ENCODE results near the gene PHF21A. TPM values are rescaled to one million over a fixed set of nuclear protein-coding genes. Genes with fewer than 3 reads are reported as not detected.

The PHF21A gene
- total RNA-seq, 1 experiment from 2014 or later, result 8.2 TPM

DNA sequence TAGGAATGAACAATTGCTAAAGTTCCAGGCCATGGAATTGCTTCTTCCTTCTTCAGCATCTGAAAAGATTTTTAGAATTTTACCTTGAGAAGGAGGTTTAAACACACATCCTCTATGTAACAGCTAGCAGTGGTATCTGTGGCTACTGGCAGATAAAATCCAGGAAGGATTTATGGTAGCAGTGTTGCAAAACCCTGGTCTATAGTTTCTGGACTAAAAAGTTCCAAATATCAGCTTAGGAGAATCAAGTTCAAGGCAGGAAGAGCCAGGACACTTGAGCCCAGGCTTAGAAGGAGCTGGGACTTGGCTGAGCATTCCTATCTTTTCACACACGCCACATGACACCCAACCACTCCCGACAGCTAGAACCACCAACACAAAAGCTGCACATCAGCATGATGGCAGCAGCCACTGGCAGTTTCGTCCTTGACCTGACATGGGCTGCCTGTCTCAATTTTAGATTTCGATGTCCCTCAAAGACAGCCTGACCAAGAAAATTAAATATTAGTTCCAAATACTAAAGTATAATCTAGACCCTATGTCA lies 184.7 kb downstream of the PHF21A start:
- no TSS peak for BruUV-seq (replicated peaks)
- CTCF ChIA-PET, result no interaction called here

GRCh38 chr11:45935349-45936064 lies 185.7 kb downstream of the PHF21A start:
- DNase-seq (no peak), ATAC-seq (no peak)
- CTCF ChIA-PET, result no interaction called here
- Histone ChIP-seq H3K27me3 (ENCODE audit: low read length) (no peaks in the 10 kb centered on the region), H3K4me2 (ENCODE audit: low read length) (no peak overlapping the region), H3K9ac (ENCODE audit: low read length) (no peak overlapping the region), H3K9me3 (ENCODE audit: low read length) (no peaks in the 10 kb centered on the region), H3F3A (ENCODE audit: low read length, unreplicated experiment) (no peaks in the 10 kb centered on the region), H3K4me1 (ENCODE audit: insufficient read depth, low read length) (no peaks in the 10 kb centered on the region), H2AFZ (ENCODE audit: low read length) (no peak overlapping the region), H3K4me3 (ENCODE audit: low read length) (no peak overlapping the region), H4K20me1 (ENCODE audit: low read length) (no peaks in the 10 kb centered on the region), H3K79me2 (ENCODE audit: low read length) (no peaks in the 10 kb centered on the region), H3K36me3 (ENCODE audit: low read depth, low read length) (no peaks in the 10 kb centered on the region), H3K9me2 (replicated peaks; ENCODE audit: low read length) (no peaks in the 10 kb centered on the region), H3K27ac (ENCODE audit: low read length) (no peak overlapping the region)
- TF ChIP-seq, protein P1, sequence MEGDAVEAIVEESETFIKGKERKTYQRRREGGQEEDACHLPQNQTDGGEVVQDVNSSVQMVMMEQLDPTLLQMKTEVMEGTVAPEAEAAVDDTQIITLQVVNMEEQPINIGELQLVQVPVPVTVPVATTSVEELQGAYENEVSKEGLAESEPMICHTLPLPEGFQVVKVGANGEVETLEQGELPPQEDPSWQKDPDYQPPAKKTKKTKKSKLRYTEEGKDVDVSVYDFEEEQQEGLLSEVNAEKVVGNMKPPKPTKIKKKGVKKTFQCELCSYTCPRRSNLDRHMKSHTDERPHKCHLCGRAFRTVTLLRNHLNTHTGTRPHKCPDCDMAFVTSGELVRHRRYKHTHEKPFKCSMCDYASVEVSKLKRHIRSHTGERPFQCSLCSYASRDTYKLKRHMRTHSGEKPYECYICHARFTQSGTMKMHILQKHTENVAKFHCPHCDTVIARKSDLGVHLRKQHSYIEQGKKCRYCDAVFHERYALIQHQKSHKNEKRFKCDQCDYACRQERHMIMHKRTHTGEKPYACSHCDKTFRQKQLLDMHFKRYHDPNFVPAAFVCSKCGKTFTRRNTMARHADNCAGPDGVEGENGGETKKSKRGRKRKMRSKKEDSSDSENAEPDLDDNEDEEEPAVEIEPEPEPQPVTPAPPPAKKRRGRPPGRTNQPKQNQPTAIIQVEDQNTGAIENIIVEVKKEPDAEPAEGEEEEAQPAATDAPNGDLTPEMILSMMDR (conservative IDR thresholded peaks at IDR 0.05; ENCODE audit: low read depth, low read length), result no peak
- no peak for TF ChIP-seq EZH2 (IDR thresholded peaks at IDR 0.05; ENCODE audit: low read length, unreplicated experiment)
- no peak for TF ChIP-seq EZH2phosphoT487 (IDR thresholded peaks at IDR 0.05; ENCODE audit: borderline replicate concordance, low read length)
- POLR2A ChIA-PET (ENCODE audit: unreplicated experiment), result no interaction called here
- intact Hi-C loops (cut with micrococcal nuclease), result no loop called here
- BruUV-seq (replicated peaks), result no TSS peak

More for the DNA sequence above, 184.7 kb downstream of the PHF21A start:
- no peaks in the 10 kb centered on the region for H3K27me3 ChIP-seq (ENCODE audit: low read length)
- no peaks in the 10 kb centered on the region for H3K36me3 ChIP-seq (ENCODE audit: low read depth, low read length)
- H3K4me1 ChIP-seq (ENCODE audit: insufficient read depth, low read length), result no peaks in the 10 kb centered on the region
- H4K20me1 ChIP-seq (ENCODE audit: low read length), result no peaks in the 10 kb centered on the region
- H3F3A ChIP-seq (ENCODE audit: low read length, unreplicated experiment), result no peaks in the 10 kb centered on the region
- DNase-seq, result no peak
- no peak overlapping the region for H3K4me2 ChIP-seq (ENCODE audit: low read length)
- no peak overlapping the region for H3K27ac ChIP-seq (ENCODE audit: low read length)
- POLR2A ChIA-PET (ENCODE audit: unreplicated experiment), result interaction anchor here (0.6 kb wide), 1 partner anchor 1507 kb away, joined by 5 read pairs; no protein-coding TSS in a partner anchor
- H3K9me2 ChIP-seq (replicated peaks; ENCODE audit: low read length), result no peaks in the 10 kb centered on the region
- no peak overlapping the region for H3K9ac ChIP-seq (ENCODE audit: low read length)
- no peak for ATAC-seq
- no peaks in the 10 kb centered on the region for H3K79me2 ChIP-seq (ENCODE audit: low read length)
- no peak overlapping the region for H2AFZ ChIP-seq (ENCODE audit: low read length)
- H3K4me3 ChIP-seq (ENCODE audit: low read length), result no peak overlapping the region
- no peak for TF ChIP-seq EZH2phosphoT487 (IDR thresholded peaks at IDR 0.05; ENCODE audit: borderline replicate concordance, low read length)
- no peak for TF ChIP-seq EZH2 (IDR thresholded peaks at IDR 0.05; ENCODE audit: low read length, unreplicated experiment)
- TF ChIP-seq, protein P1 (conservative IDR thresholded peaks at IDR 0.05; ENCODE audit: low read depth, low read length), result no peak
- no peaks in the 10 kb centered on the region for H3K9me3 ChIP-seq (ENCODE audit: low read length)
- intact Hi-C loops (cut with micrococcal nuclease), result no loop called here
